Melanocyte of skin (primary cell): ENCODE data around the gene CAMTA2. TPM values are rescaled to one million over a fixed set of nuclear protein-coding genes. Genes with fewer than 3 reads are reported as not detected.

Experiments
- small RNA-seq, 2 donors: library from RNA; depleted of rRNA; stranded (forward); fragments of <200 nt; gene quantifications; one replicate each; pipeline ENCODE3, GENCODE V24; 2012
- total RNA-seq, 2 donors: library from RNA; depleted of rRNA; stranded (reverse); fragments of >200 nt; gene quantifications; 2 replicates each; pipeline ENCODE4 v1.2.3, GENCODE V29; 2012

The CAMTA2 gene, protein sequence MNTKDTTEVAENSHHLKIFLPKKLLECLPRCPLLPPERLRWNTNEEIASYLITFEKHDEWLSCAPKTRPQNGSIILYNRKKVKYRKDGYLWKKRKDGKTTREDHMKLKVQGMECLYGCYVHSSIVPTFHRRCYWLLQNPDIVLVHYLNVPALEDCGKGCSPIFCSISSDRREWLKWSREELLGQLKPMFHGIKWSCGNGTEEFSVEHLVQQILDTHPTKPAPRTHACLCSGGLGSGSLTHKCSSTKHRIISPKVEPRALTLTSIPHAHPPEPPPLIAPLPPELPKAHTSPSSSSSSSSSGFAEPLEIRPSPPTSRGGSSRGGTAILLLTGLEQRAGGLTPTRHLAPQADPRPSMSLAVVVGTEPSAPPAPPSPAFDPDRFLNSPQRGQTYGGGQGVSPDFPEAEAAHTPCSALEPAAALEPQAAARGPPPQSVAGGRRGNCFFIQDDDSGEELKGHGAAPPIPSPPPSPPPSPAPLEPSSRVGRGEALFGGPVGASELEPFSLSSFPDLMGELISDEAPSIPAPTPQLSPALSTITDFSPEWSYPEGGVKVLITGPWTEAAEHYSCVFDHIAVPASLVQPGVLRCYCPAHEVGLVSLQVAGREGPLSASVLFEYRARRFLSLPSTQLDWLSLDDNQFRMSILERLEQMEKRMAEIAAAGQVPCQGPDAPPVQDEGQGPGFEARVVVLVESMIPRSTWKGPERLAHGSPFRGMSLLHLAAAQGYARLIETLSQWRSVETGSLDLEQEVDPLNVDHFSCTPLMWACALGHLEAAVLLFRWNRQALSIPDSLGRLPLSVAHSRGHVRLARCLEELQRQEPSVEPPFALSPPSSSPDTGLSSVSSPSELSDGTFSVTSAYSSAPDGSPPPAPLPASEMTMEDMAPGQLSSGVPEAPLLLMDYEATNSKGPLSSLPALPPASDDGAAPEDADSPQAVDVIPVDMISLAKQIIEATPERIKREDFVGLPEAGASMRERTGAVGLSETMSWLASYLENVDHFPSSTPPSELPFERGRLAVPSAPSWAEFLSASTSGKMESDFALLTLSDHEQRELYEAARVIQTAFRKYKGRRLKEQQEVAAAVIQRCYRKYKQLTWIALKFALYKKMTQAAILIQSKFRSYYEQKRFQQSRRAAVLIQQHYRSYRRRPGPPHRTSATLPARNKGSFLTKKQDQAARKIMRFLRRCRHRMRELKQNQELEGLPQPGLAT
- total RNA-seq: 10 to 100 TPM in 1 of 2 donors, 1 to 10 TPM in 1; 9.0 to 20.0 TPM

DNA sequence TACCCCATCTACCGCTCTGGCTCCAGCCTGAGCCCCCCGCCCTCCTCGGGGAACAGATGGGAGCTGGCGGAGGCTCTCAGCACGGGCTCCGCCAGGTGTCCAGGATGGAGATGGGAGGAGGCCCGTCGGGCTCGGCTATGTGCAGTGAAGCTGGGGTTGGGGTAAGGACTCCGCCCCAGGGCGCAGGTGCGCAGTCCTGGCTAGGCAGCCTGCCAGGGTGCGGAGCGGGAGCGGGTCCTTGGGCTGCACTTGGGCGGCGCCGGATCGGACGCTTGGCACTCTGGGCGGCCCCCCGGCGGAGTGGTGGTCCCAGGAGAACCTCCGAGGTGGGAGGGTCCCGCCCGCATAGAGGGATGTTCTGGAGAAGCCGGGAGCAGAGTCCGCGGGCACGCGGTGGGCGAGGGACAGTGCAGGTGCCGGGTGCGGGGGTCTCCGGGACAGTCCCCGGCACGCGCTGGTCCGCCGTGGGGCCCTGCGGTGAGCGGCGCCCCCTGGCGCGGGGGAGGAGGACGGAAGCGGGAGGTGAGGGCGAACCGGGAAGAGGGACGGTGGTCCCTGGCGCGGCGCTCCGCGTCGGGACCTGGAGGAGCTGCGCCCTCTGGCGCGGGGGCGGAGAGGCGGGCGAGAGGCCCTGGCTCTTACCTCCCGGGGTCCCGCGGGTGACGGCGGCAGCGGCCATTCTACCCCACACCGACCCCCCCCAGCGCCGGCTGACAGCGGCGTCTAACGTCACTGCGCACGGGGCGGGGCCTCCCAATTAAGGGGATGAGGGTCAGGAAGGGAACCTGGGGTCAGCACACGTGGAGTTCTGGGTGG lies at the start of gene CAMTA2:
Gene CAMTA2 (minus strand): TSS at position 725 of the 816 bp plus-strand sequence. CDS start 1,453 bp downstream, outside the sequence.

DNA sequence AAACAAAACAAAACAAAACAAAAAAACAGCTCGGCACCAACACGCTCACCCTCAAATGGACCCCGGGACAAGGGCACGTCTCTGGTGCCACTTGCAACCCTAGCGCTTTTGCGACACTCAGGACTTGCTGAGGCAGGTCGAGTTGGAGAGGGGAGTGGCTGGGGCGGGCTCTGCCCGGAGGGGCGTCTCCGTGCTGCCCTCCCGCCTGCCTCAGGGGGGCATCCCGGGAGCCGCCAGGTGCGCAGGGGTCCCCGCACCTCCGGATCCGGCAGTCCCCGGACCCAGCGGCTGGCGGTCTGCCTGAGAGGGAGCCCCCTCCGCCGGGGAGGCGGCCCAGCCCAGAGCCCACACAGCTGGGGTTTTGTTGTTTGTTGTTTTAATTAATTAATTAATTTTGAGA lies 47.8 kb upstream of the CAMTA2 start, which contains the start of gene SLC52A1:
Gene SLC52A1 (minus strand): TSS at position 112 of the 400 bp plus-strand sequence. CDS start 820 bp downstream, outside the sequence.

DNA sequence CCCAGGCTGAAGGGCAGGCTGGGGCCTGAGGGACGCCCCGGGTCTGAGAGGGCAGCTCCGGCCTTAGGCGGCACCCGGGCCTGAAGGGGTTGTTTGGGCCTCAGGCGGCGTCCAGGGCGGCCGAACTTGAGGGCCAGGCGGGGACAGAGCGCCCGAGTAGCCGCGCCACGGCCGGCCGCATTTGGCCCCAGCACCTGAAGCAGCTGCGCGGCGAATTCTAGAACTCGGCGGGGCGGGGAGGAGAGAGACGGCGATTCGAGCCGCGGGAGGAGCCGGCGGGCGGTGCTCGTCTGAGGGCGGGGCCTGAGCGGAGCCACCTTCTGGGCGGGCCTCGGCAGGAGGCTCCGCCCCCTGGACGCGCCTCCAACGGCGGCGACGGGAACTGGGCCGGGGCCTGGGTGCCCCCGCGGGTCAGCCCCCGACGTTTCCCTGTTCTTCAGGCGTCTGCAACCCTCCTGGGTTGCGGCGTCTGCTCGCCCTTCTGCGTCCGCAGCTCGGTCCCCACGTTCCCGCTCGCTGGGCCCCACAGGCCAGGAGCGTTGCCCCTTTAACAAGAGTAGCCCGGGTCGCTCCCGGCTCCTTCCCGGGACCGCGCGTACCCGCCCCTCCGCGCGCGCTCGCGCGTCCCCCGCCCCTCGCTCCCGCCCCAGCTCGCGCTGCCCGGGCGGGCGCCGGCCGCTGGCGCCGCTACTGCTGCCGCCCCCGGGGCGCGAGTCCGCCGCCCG lies 10.0 kb upstream of the CAMTA2 start, which contains the start of the genes INCA1 and KIF1C:
Gene INCA1 (minus strand): TSS at position 221 of the 725 bp plus-strand sequence. CDS start 3,085 bp downstream, outside the sequence.
Gene KIF1C (plus strand): TSS at position 649 of the 725 bp plus-strand sequence. CDS start 2,297 bp downstream, outside the sequence.

DNA sequence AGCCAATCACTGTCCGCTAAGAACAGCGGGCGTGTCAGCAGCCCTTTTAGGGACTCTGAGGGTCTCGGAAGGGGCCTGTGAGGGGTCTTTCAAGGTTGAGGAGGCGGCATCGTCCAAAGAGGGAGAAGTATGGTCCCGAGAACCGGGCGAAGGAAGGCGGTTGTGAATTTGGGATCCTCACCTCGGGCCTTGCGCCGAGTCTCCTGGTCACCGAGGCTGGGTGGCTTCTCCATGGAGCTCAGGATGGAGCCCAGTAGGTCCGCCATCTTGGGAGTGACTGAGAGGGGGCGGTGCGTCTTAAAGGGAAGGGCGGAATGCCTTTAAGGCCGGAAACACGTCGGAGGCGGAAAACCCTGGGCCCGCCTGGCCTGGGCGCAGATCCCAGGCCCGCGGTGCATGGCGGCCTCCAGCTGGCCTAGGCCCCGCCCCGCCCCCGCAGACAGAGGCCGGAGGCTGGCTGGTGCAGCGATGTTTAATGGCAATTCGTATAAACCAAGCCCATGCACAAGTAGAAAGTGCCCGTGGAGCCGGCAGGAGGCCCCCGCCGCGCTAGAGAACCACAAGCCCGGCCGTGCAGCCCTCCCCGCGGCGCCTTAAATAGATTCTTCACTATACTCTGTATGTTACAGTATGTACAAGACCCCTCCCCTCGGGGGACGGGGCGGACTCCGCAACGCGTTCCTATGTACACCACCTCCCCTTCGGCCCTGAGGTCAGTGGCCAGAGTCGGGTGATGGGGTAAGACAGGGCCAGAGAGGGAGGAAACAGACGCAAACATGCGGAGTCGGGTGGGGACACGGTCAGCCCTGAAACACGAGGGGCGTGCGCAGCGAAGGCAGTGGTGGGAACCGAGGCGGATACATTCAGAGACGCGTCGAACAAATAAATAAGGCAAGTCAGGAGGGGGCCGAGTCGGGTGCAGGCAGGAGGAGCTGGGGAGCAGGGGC lies 19.7 kb downstream of the CAMTA2 start, which contains the start of gene SPAG7:
Gene SPAG7 (minus strand): TSS at position 279 of the 947 bp plus-strand sequence. CDS start 13 bp downstream, at position 266.

DNA sequence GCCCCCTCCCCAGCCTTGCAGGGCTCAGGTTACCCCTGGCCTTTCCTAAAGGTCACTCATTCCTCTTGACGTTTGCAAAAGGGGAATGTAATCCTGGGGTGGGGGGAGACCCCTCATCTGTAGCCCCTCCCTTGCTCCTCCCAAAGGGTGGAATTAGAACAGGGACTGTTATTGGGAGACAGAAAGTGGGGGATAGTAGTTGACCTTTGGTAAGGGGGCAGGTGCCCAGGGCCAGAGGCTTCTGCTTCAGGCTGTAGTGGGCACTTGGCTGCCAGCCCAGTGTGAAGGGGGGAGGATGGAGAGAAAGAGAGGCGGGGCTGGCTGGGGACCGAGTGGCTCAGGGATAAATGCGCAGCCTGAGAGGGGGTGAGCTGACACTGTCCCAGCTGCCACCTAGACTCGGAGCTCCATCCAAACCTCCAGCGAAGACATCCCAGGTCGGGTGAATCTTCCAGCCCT lies 36.7 kb downstream of the CAMTA2 start, which contains the start of gene ENO3:
Gene ENO3 (plus strand): TSS at position 374 of the 459 bp plus-strand sequence. CDS start 711 bp downstream, outside the sequence.

DNA sequence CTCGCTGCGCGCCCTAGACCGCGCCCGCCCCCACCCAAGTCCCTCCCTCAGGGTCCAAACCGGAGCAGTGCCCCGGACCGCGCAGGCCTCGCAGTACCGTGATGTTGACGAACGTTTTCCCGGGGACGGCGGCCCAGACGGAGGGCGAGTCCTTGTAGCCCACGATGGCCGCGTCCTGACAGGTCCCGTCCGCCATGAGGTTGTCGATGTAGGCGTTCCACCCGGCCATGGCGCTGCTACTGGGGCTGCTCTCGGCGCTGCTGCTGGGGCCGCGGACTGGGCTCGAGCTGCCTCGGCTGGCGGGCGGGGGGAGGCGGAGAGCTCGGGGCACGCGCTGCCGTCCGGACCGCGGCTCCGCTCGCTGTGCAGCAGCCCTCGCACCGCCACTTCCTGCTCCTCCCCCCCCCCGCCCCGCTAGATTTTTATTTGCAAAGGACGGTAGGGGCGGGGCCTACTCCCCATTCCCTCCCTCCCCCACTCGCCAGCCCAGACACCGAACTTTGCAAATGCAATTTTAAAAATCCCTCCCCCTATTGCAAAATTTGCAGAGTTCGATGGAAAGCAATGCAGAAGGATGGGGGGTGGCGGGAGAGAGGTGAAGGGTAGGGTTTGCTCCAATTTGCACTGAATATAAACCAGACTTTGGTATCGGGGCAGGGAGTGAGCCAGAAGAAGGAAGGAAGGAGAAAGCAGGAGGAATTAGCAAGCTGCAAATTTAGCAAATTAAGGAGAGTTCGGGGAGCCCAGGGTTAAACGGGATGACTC lies 39.1 kb downstream of the CAMTA2 start, which contains the start of gene PFN1:
Gene PFN1 (minus strand): TSS at position 365 of the 765 bp plus-strand sequence. CDS start 136 bp downstream, at position 229.

DNA sequence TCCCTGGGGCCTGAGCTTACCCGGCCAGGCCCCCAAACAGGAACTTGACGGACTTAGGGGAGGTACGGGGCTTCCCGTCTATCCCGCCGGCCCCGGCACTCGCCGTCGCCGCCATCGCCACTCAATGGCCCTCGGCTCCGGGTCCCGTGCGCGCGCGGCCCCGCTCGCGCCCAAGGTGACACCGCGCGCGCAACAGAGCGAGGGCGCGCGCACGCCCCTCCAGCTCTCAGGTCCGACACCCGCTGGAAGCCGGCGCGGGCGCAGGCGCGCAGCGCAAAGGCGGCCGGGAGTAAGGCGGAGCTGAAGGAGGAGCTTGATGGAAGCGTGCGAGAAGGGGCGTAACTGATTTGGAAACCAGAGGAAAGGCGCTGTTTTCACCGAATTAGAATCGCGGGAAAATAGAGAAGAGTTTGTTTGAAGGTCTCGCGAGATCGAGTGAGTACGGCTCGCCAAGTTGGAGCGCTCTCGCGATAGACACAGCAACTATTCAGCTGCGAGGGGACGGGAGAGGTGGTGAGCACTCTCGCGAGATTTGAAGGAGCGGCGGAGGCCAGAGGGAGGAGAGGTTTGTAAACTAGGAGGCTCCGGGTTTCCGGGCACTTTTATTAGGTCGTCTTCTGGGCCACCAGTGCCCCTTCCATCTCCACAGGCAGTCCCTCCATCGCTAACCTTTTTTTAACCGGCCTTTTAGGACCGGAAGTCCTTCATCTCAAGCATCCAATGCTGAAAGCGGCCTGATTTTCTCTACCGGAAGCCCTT lies 47.5 kb downstream of the CAMTA2 start, which contains the start of the genes RNF167 and SLC25A11:
Gene RNF167 (plus strand): TSS at position 473 of the 759 bp plus-strand sequence. CDS start 642 bp downstream, outside the sequence.
Gene SLC25A11 (minus strand): TSS at position 251 of the 759 bp plus-strand sequence. CDS start 136 bp downstream, at position 115.

DNA sequence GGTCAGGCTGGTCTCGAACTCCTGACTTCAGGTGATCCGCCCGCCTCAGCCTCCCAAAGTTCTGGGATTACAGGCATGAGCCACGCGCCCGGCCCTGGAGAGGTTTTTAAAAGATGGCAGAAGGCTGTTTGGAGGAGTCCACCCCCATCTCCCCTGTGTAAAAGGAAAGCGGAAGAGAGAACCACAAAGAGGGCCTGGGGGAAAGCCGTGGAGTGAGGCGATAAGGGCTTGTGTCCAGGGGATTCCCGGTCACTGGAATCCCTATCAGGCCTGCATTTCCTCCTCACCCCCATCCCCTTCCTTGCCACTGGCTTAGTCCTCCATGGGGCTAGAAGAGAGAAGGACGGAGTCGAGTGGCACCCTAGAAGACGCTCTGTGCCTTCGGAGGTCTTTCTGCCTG lies 55.5 kb downstream of the CAMTA2 start, which contains the start of gene GP1BA:
Gene GP1BA (plus strand): TSS at position 315 of the 400 bp plus-strand sequence. CDS start 328 bp downstream, outside the sequence.

Small RNA genes within 50 kb of the gene (small RNA-seq; reads per million reads assigned to genes)
- gene MIR6864: 0 to 0.23 reads per million in 2 donors
- 0 to 0.09 reads per million in 2 donors for gene MIR6865

Other genes starting within 250 kb of the CAMTA2 start
- under 1 TPM; under 0.01 to 0.69 TPM for gene ZMYND15, start 247.8 kb downstream of the CAMTA2 start, total RNA-seq
- gene CXCL16, start 247.7 kb downstream of the CAMTA2 start, total RNA-seq: 1 to 10 TPM; 1.7 to 6.5 TPM
- gene TM4SF5, start 215.8 kb downstream of the CAMTA2 start, total RNA-seq: not detected
- gene VMO1, start 201.3 kb downstream of the CAMTA2 start, total RNA-seq: not detected
- gene GLTPD2, start 198.7 kb downstream of the CAMTA2 start, total RNA-seq: not detected
- gene PSMB6, start 191.5 kb downstream of the CAMTA2 start, total RNA-seq: 100 to 1,000 TPM; 137 to 165 TPM
- gene PLD2, start 180.5 kb downstream of the CAMTA2 start, total RNA-seq: 10 to 100 TPM in 1 of 2 donors, 1 to 10 TPM in 1; 8.9 to 10.3 TPM
- 10 to 100 TPM; 37.6 to 40.6 TPM for gene MINK1, start 154.3 kb downstream of the CAMTA2 start, total RNA-seq
- gene C17orf107, start 88.1 kb downstream of the CAMTA2 start, total RNA-seq: under 1 TPM in 1 of 2 donors, not detected in 1; 0.69 TPM
- under 1 TPM in 1 of 2 donors, not detected in 1; 0.69 TPM for gene CHRNE, start 84.6 kb downstream of the CAMTA2 start, total RNA-seq
- not detected for gene GP1BA, start 55.4 kb downstream of the CAMTA2 start, total RNA-seq
- gene SLC25A11, start 47.6 kb downstream of the CAMTA2 start, total RNA-seq: 100 to 1,000 TPM in 1 of 2 donors, 10 to 100 TPM in 1; 92.9 to 111 TPM
- gene RNF167, start 47.4 kb downstream of the CAMTA2 start, total RNA-seq: 10 to 100 TPM; 32.0 to 42.0 TPM
- 100 to 1,000 TPM; 444 to 707 TPM for gene PFN1, start 39.1 kb downstream of the CAMTA2 start, total RNA-seq
- 1 to 10 TPM; 2.7 to 5.5 TPM for gene ENO3, start 36.6 kb downstream of the CAMTA2 start, total RNA-seq
- 10 to 100 TPM; 22.4 to 30.0 TPM for gene SPAG7, start 19.9 kb downstream of the CAMTA2 start, total RNA-seq
- gene INCA1, start 9.8 kb upstream of the CAMTA2 start, total RNA-seq: under 1 TPM; under 0.01 to 0.69 TPM
- 10 to 100 TPM; 25.1 to 29.6 TPM for gene KIF1C, start 10.3 kb upstream of the CAMTA2 start, total RNA-seq
- not detected for gene SLC52A1, start 47.8 kb upstream of the CAMTA2 start, total RNA-seq
- gene ZFP3, start 90.8 kb upstream of the CAMTA2 start, total RNA-seq: 1 to 10 TPM in 1 of 2 donors, under 1 TPM in 1; 0.67 to 1.7 TPM
- 1 to 10 TPM; 5.2 to 8.7 TPM for gene ZNF232, start 124.2 kb upstream of the CAMTA2 start, total RNA-seq
- not detected for gene USP6, start 128.4 kb upstream of the CAMTA2 start, total RNA-seq
- gene ZNF594, start 204.2 kb upstream of the CAMTA2 start, total RNA-seq: 10 to 100 TPM; 11.4 to 14.3 TPM
- not detected for gene SCIMP, start 247.2 kb upstream of the CAMTA2 start, total RNA-seq